HG02973 (cell line): ENCODE data around the gene CCDC24.

Source experiments
- ATAC-seq: cut with Tn5 transposase; IDR thresholded peaks from one replicate; pipeline ENCODE4 v1.9.1; 2021; ENCODE audit warnings: moderate library complexity; ENCODE audit not compliant: unreplicated experiment

CCDC24 gene

GRCh38 chr1:43979528-43980254 lies 11.7 kb upstream of the CCDC24 start:
- ATAC-seq: no peak

- no peak for ATAC-seq
Measured at GRCh38 chr1:43980255-43981134, 10.9 kb upstream of the CCDC24 start.

- no peak for ATAC-seq
Measured at GRCh38 chr1:43981135-43981491, 10.3 kb upstream of the CCDC24 start.

GRCh38 chr1:43981636-43982035 lies 9.8 kb upstream of the CCDC24 start:
- no peak for ATAC-seq

GRCh38 chr1:43982241-43982640 lies 9.2 kb upstream of the CCDC24 start:
- ATAC-seq: no peak

- ATAC-seq: no peak
Measured at GRCh38 chr1:43982808-43983207, 8.6 kb upstream of the CCDC24 start.

- ATAC-seq: no peak
Measured at GRCh38 chr1:43983253-43983899, 8.0 kb upstream of the CCDC24 start.

GRCh38 chr1:43984855-43985254 lies 6.5 kb upstream of the CCDC24 start:
- ATAC-seq: no peak

- ATAC-seq: no peak
Measured at GRCh38 chr1:43985984-43986595, 5.3 kb upstream of the CCDC24 start.

- ATAC-seq: no peak
Measured at GRCh38 chr1:43986712-43987111, 4.7 kb upstream of the CCDC24 start.

GRCh38 chr1:43987159-43987902 lies 4.1 kb upstream of the CCDC24 start:
- no peak for ATAC-seq

- no peak for ATAC-seq
Measured at GRCh38 chr1:43990271-43991199, 864 bp upstream of the CCDC24 start.

- no peak for ATAC-seq
Measured at GRCh38 chr1:43991200-43991475, 261 bp upstream of the CCDC24 start.

GRCh38 chr1:43992232-43992995 lies 1.0 kb downstream of the CCDC24 start:
- no peak for ATAC-seq

GRCh38 chr1:43993206-43993914 lies 2.0 kb downstream of the CCDC24 start:
- ATAC-seq: no peak

GRCh38 chr1:43994071-43994470 lies 2.7 kb downstream of the CCDC24 start:
- ATAC-seq: no peak

- ATAC-seq: no peak
Measured at GRCh38 chr1:43994794-43995790, 3.7 kb downstream of the CCDC24 start.
